ENCODE measurements around the gene KLHL8.

GRCh38 chr4:87268411-87268810, 48.0 kb upstream of the KLHL8 start:
- TF ChIP-seq CTCF (IDR thresholded peaks at IDR 0.05) = no peak
- TF ChIP-seq POLR2A (IDR thresholded peaks at IDR 0.05) = no peak
